HCT116 (cell line): ENCODE data around the gene ITFG1. TPM values are rescaled to one million over a fixed set of nuclear protein-coding genes. Genes with fewer than 3 reads are reported as not detected.

Experiments used
- ATAC-seq: fragments of 200-7000 bp; cut with Tn5 transposase; 2 replicates; pipeline ENCODE4 v1.9.1; 2020; ENCODE audit warnings: mild to moderate bottlenecking, moderate library complexity
- BruUV-seq: library from RNA; stranded (reverse); fragments of 400-500 nt; replicated peaks from 2 replicates; lab custom pipeline; 2021; lab: Mats Ljungman, UMichigan
- CTCF ChIA-PET: fragments of 300-600 bp; sonication (Branson Sonifier 250); formaldehyde crosslinking; loops from one replicate; lab custom pipeline; 2021; ENCODE audit warnings: antibody characterized with exemption; lab: Charles Lee
- POLR2A ChIA-PET: fragments of 300-600, 350-600 bp; sonication (Branson Sonifier 250); formaldehyde crosslinking; loops from one replicate; lab custom pipeline; 2021; ENCODE audit warnings: antibody characterized with exemption; lab: Charles Lee
- RAD21 ChIA-PET, 2 experiments: fragments of 300-600 bp; sonication (Branson Sonifier 250); formaldehyde crosslinking; loops; one replicate each; lab custom pipeline; 2023; ENCODE audit warnings: low total read pairs in 2 of 2; ENCODE audit not compliant: uncharacterized antibody in 2 of 2, unreplicated experiment in 2 of 2, low non-redundant PET in 1 of 2; lab: Charles Lee
- DNase-seq: peaks from one replicate; pipeline ENCODE4 v3.0.0-alpha.2; 2010; ENCODE audit warnings: low read depth, low spot score
- H2AFZ ChIP-seq: fragments of 200-600 bp; shearing (Covaris generic), sonication (generic); 2 replicates; pipeline ENCODE4 v1.6.1; 2017; ENCODE audit warnings: low read depth, mixed run types, mixed read lengths, antibody characterized with exemption, low read length; ENCODE audit not compliant: poor library complexity, severe bottlenecking
- H3K27ac ChIP-seq: 2 replicates; pipeline ENCODE4 v1.5.1; 2012; ENCODE audit warnings: low read depth, low read length
- H3K27me3 ChIP-seq: fragments of 200-600 bp; sonication (generic); 2 replicates; pipeline ENCODE4 v1.6.1; 2016; ENCODE audit warnings: mixed run types, low read length, mixed read lengths; ENCODE audit not compliant: insufficient read depth
- H3K36me3 ChIP-seq, 2 experiments: fragments of 200-500 bp in 1 of 2; fragments of 200-600 bp in 1 of 2; sonication (Bioruptor generic) in 1 of 2; sonication (generic) in 1 of 2; 2 replicates each; pipeline versions ENCODE4 v1.5.1 to v1.6.1; 2014 to 2016; ENCODE audit warnings: low read length in 2 of 2, inconsistent platforms in 1 of 2, mixed read lengths in 1 of 2, mixed run types in 1 of 2; ENCODE audit not compliant: insufficient read depth in 2 of 2, control insufficient read depth in 1 of 2
- H3K4me1 ChIP-seq, 2 experiments: fragments of 200-600 bp in 1 of 2; sonication (generic) in 1 of 2; 2 replicates each; pipeline versions ENCODE4 v1.5.1 to v1.6.1; 2012 to 2017; ENCODE audit warnings: low read length in 2 of 2, inconsistent platforms in 1 of 2, mild to moderate bottlenecking in 1 of 2, mixed read lengths in 1 of 2, mixed run types in 1 of 2, moderate library complexity in 1 of 2; ENCODE audit not compliant: insufficient read depth in 2 of 2, control insufficient read depth in 1 of 2
- H3K4me2 ChIP-seq: fragments of 200-600 bp; sonication (generic); 2 replicates; pipeline ENCODE4 v1.6.1; 2017; ENCODE audit warnings: mixed run types, low read length, mixed read lengths
- H3K4me3 ChIP-seq, 2 experiments: fragments of 200-600 bp in 1 of 2; sonication (generic) in 1 of 2; replicated peaks in 1 of 2; 2 replicates each; pipeline ENCODE4 v1.5.1; 2011 to 2016; ENCODE audit warnings: low read length in 2 of 2, control low read depth in 1 of 2, low read depth in 1 of 2, mild to moderate bottlenecking in 1 of 2, mixed read lengths in 1 of 2, mixed run types in 1 of 2
- H3K79me2 ChIP-seq: fragments of 200-600 bp; sonication (generic); 2 replicates; pipeline ENCODE4 v1.6.1; 2017; ENCODE audit warnings: mild to moderate bottlenecking, mixed run types, low read length, moderate library complexity, mixed read lengths; ENCODE audit not compliant: insufficient read depth
- H3K9ac ChIP-seq: fragments of 200-600 bp; sonication (generic); 2 replicates; pipeline ENCODE4 v1.6.1; 2016; ENCODE audit warnings: low read length, mixed read lengths
- H3K9me2 ChIP-seq: fragments of 200-600 bp; sonication (generic), shearing (Covaris generic); 2 replicates; pipeline ENCODE4 v1.6.1; 2017; ENCODE audit warnings: mixed run types, mild to moderate bottlenecking, moderate library complexity; ENCODE audit not compliant: insufficient read depth
- H3K9me3 ChIP-seq, 2 experiments: fragments of 200-500 bp in 1 of 2; fragments of 200-600 bp in 1 of 2; sonication (Bioruptor generic) in 1 of 2; sonication (generic) in 1 of 2; 2 replicates each; pipeline ENCODE4 v1.6.1; 2014 to 2017; ENCODE audit warnings: low read length in 2 of 2, mixed read lengths in 2 of 2, inconsistent platforms in 1 of 2, low read depth in 1 of 2, mild to moderate bottlenecking in 1 of 2, mixed run types in 1 of 2, moderate library complexity in 1 of 2; ENCODE audit not compliant: control insufficient read depth in 1 of 2, insufficient read depth in 1 of 2
- H4K20me1 ChIP-seq: fragments of 200-600 bp; sonication (generic), shearing (Covaris generic); 2 replicates; pipeline ENCODE4 v1.6.1; 2017; ENCODE audit warnings: mixed run types, mild to moderate bottlenecking, moderate library complexity; ENCODE audit not compliant: insufficient read depth
- EZH2phosphoT487 ChIP-seq: fragments of 200-600 bp; IDR thresholded peaks from 2 replicates; pipeline ENCODE4 v1.6.1; 2018; ENCODE audit warnings: antibody characterized with exemption, borderline replicate concordance
- intact Hi-C: fragments of 100-400 bp; cut with micrococcal nuclease; formaldehyde crosslinking; loops from 2 replicates; pipeline ENCODE4 v1.10.0; 2022
- total RNA-seq: library from RNA; stranded (reverse); gene quantifications from one replicate; pipeline ENCODE4 v1.2.1, GENCODE V29; 2021; ENCODE audit not compliant: unreplicated experiment
- TF ChIP-seq, protein P1 (sequence below): IDR thresholded peaks from 2 replicates; pipeline ENCODE4 v1.6.1; 2012

Gene ITFG1
- total RNA-seq, 1 experiment from 2014 or later: 24.9 TPM

DNA sequence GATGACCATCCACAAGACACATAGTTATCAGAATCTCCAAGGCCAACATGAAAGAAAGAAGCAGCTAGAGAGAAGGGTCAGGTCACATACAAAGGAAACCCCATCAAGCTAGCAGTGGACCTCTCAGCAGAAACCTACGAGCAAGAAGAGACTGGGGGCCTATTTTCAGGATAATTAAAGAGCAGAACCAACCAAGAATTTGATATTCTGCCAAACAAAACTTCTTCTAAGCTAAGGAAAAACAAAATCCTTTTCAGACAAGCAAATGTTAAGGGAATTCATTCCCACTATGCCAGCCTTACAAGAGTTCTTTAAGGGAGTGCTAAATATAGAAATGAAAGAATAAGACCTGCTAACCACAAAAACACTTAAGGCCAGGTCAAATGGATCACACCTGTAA, 47.8 kb downstream of the ITFG1 start:
- ATAC-seq (no peak), DNase-seq (no peak)
- POLR2A ChIA-PET: no interaction called here
- Histone ChIP-seq H3K4me3 (no peak overlapping the region), H3K9me2 (no peaks in the 10 kb centered on the region), H3K9me3 (no peaks in the 10 kb centered on the region), H3K9ac (no peak overlapping the region), H3K4me2 (no peak overlapping the region), H3K79me2 (no peaks in the 10 kb centered on the region), H4K20me1 (no peaks in the 10 kb centered on the region), H3K27ac (no peak overlapping the region), H3K4me1 (no peaks in the 10 kb centered on the region; a peak in 1 of 4 replicates), H3K36me3 (no peaks in the 10 kb centered on the region), H2AFZ (no peak overlapping the region), H3K27me3 (no peaks in the 10 kb centered on the region)
- intact Hi-C loops: no loop called here
- CTCF ChIA-PET: no interaction called here
- no peak for TF ChIP-seq EZH2phosphoT487
- RAD21 ChIA-PET: no interaction called here
- BruUV-seq: no TSS peak

DNA sequence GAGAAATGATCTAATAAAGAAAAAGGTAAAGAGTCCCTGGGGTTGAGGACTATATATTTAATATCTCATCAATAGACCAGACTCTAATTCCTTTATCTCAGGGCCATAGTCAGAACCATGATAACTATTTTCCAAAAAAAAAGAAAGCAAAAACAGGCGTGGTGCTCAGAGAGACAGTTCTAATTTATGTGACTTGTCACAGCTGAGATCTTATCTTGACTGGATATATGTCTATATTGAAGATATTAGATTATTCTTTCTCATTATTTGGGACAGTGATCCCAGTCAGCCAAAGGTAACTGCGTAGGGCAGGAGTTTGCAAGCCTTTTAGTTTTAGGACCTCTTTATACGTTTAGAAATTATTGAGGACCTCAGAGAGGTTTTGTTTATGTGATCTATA, 52.4 kb downstream of the ITFG1 start:
- TF ChIP-seq, protein P1, sequence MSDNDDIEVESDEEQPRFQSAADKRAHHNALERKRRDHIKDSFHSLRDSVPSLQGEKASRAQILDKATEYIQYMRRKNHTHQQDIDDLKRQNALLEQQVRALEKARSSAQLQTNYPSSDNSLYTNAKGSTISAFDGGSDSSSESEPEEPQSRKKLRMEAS: no peak
- no TSS peak for BruUV-seq
- Histone ChIP-seq H3K27ac (no peak overlapping the region), H3K36me3 (no peaks in the 10 kb centered on the region), H2AFZ (no peak overlapping the region), H3K27me3 (no peaks in the 10 kb centered on the region), H3K79me2 (no peaks in the 10 kb centered on the region), H3K4me3 (no peak overlapping the region), H3K4me1 (no peaks in the 10 kb centered on the region; a peak in 1 of 4 replicates), H3K4me2 (no peak overlapping the region), H3K9me3 (no peaks in the 10 kb centered on the region), H3K9ac (no peak overlapping the region), H4K20me1 (no peaks in the 10 kb centered on the region), H3K9me2 (no peaks in the 10 kb centered on the region)
- ChIA-PET RAD21 (no interaction called here), POLR2A (no interaction called here), CTCF (no interaction called here)
- no peak for DNase-seq
- intact Hi-C loops: no loop called here
- no peak for ATAC-seq
